BLaER1 (cell line): Measurements from ENCODE around the gene ITSN1.
"Not testable (repeated sequence)": the region's sequence is repeated elsewhere in the genome, so short reads cannot be mapped to it uniquely, and the experiment has no call there.

Source experiments
- H3K27ac ChIP-seq: shearing (Covaris generic); formaldehyde crosslinking; 2 replicates; pipeline ENCODE4 v1.8.1; 2022
- H3K27me3 ChIP-seq: shearing (Covaris generic); formaldehyde crosslinking; 2 replicates; pipeline ENCODE4 v1.8.1; 2022
- H3K36me3 ChIP-seq: shearing (Covaris generic); formaldehyde crosslinking; 2 replicates; pipeline ENCODE4 v1.8.1; 2022
- H3K4me1 ChIP-seq: shearing (Covaris generic); formaldehyde crosslinking; 2 replicates; pipeline ENCODE4 v1.8.1; 2022
- H3K4me2 ChIP-seq: shearing (Covaris generic); formaldehyde crosslinking; 2 replicates; pipeline ENCODE4 v1.8.1; 2022
- H3K4me3 ChIP-seq: shearing (Covaris generic); formaldehyde crosslinking; 2 replicates; pipeline ENCODE4 v1.8.1; 2022
- H3K9ac ChIP-seq: shearing (Covaris generic); formaldehyde crosslinking; 2 replicates; pipeline ENCODE4 v1.8.1; 2022
- H3K9me3 ChIP-seq: shearing (Covaris generic); formaldehyde crosslinking; 2 replicates; pipeline ENCODE4 v1.8.1; 2022
- H4K20me1 ChIP-seq: shearing (Covaris generic); formaldehyde crosslinking; 2 replicates; pipeline ENCODE4 v1.8.1; 2022
- Cebpa-rat ChIP-seq: shearing (Covaris generic); IDR thresholded peaks from 2 replicates; pipeline ENCODE4 v1.8.1; 2022

ITSN1 gene

DNA sequence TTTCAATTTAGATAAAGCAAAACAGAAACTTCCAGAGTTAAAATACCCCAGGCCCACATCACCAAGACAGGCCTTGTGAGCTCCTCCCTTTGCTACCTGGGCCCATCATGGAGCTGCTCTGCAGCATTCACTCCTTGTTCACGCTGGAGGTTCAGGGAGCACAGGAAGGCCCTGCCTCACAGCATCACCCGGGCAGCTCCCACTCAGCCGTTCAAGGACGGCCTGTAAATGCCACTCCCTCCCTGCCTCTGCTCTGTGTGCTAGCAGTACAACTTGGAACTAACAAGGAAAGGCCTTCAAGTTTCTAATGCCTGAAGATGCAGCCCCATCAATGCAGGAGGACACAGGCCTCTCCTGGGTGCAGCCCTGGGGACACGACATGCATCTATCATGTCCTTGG, 261.7 kb downstream of the ITSN1 start:
- Histone ChIP-seq H3K4me1 (0 out of 2 replicates have a peak, but pooled peaks cover 6% of the 10 kb centered on the region), H4K20me1 (peaks cover 10% of the 10 kb centered on the region; the same call in 1 of the 2 replicates), H3K4me2 (no peak overlapping the region), H3K27ac (no peak overlapping the region), H3K27me3 (no peaks in the 10 kb centered on the region), H3K4me3 (no peak overlapping the region), H3K9me3 (no peaks in the 10 kb centered on the region), H3K9ac (no peak overlapping the region), H3K36me3 (peaks cover 91% of the 10 kb centered on the region)
- no peak for TF ChIP-seq Cebpa-rat

GRCh38 chr21:33908760-33909159, 266.5 kb downstream of the ITSN1 start:
- Histone ChIP-seq H3K27me3 (no peaks in the 10 kb centered on the region), H3K4me3 (no peak overlapping the region), H4K20me1 (peaks cover 27% of the 10 kb centered on the region), H3K9ac (no peak overlapping the region), H3K4me1 (peaks cover 3% of the 10 kb centered on the region), H3K9me3 (no peaks in the 10 kb centered on the region), H3K36me3 (peaks cover 100% of the 10 kb centered on the region), H3K27ac (no peak overlapping the region), H3K4me2 (no peak overlapping the region)
- no peak for TF ChIP-seq Cebpa-rat

GRCh38 chr21:33909756-33910155, 267.5 kb downstream of the ITSN1 start:
- H3K4me2 ChIP-seq = no peak overlapping the region
- H3K4me3 ChIP-seq = no peak overlapping the region
- peaks cover 27% of the 10 kb centered on the region for H4K20me1 ChIP-seq
- H3K36me3 ChIP-seq = peaks cover 92% of the 10 kb centered on the region
- TF ChIP-seq Cebpa-rat = no peak
- peaks cover 13% of the 10 kb centered on the region for H3K4me1 ChIP-seq
- no peak overlapping the region for H3K27ac ChIP-seq
- no peaks in the 10 kb centered on the region for H3K27me3 ChIP-seq
- H3K9me3 ChIP-seq = no peaks in the 10 kb centered on the region
- H3K9ac ChIP-seq = no peak overlapping the region

DNA sequence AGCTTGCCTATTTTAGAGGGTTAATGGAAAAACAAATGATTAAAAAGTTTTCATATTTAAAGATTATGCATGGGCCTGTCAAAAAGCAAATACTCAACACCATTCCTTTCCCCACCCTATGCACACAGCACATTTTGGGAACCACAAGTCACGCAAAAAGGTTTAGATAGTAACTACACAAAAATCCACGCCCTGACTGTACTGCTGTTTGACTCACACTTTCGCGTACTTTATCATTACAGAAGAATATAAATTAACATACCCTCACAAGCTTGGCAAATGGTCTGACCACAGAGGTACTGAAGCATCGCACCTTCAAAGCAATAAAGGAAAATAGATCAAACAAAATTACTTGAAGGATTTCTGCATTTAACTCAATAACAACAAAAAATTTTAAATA, 271.9 kb downstream of the ITSN1 start:
- H3K9me3 ChIP-seq = no peaks in the 10 kb centered on the region
- peaks cover 15% of the 10 kb centered on the region for H4K20me1 ChIP-seq
- peak overlapping the region; percentile 83; the same call in 1 of the 2 replicates for H3K4me3 ChIP-seq
- H3K4me2 ChIP-seq = peak overlapping the region; percentile 84
- TF ChIP-seq Cebpa-rat = no peak
- peaks cover 21% of the 10 kb centered on the region for H3K4me1 ChIP-seq
- H3K36me3 ChIP-seq = peaks cover 48% of the 10 kb centered on the region
- no peaks in the 10 kb centered on the region for H3K27me3 ChIP-seq
- H3K27ac ChIP-seq = no peak overlapping the region
- peak overlapping the region; percentile 88; the same call in 1 of the 2 replicates for H3K9ac ChIP-seq

- H3K4me1 ChIP-seq = peaks cover 21% of the 10 kb centered on the region
- peaks cover 34% of the 10 kb centered on the region for H3K36me3 ChIP-seq
- peaks cover 3% of the 10 kb centered on the region; the same call in 1 of the 2 replicates for H4K20me1 ChIP-seq
- H3K4me2 ChIP-seq = peak within 1 kb of the TSS; percentile 84
- H3K9ac ChIP-seq = peak within 1 kb of the TSS; percentile 88
- peak within 1 kb of the TSS; percentile 83 for H3K4me3 ChIP-seq
- no peaks in the 10 kb centered on the region for H3K9me3 ChIP-seq
- H3K27ac ChIP-seq = peak within 1 kb of the TSS; percentile 84
- no peak for TF ChIP-seq Cebpa-rat
- no peaks in the 10 kb centered on the region for H3K27me3 ChIP-seq
These were observed 273.3 kb downstream of the ITSN1 start, which contains the start of gene ATP5PO for GRCh38 chr21:33915368-33916199. Gene ATP5PO, minus strand, starts transcription at chr21:33915804. Its CDS starts 41 bp downstream, at chr21:33915763.

- Histone ChIP-seq H3K4me3 (peak overlapping the region; percentile 83), H3K27me3 (no peaks in the 10 kb centered on the region), H3K4me2 (peak overlapping the region; percentile 68), H3K9ac (0 out of 2 replicates have a peak overlapping the region, but pooled peaks have one; percentile 88), H3K27ac (no peak overlapping the region), H3K4me1 (peaks cover 21% of the 10 kb centered on the region), H3K36me3 (peaks cover 28% of the 10 kb centered on the region), H4K20me1 (no peaks in the 10 kb centered on the region), H3K9me3 (no peaks in the 10 kb centered on the region)
- no peak for TF ChIP-seq Cebpa-rat
These were observed 273.9 kb downstream of the ITSN1 start for GRCh38 chr21:33916200-33916567.

DNA sequence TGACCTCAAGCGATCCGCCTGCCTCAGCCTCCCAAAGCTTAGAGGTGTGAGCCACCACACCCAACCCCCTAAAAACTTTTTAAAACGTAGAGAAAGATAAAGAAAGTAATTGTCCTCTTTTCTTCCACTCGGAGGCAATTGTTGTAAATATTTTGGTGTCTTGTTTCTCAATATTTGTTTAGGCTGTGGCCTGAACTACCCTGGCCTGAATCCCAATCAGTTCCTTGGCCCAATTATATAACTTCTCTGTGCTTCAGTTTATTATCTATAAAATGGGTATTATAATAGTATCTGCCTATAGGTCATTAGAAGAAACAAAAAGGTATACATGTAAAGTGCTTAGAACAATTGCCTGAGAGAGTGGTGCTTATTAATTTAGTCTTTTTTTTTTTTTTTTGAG, 275.1 kb downstream of the ITSN1 start:
- Histone ChIP-seq H3K9ac (no peak overlapping the region), H3K4me2 (no peak overlapping the region), H3K4me3 (no peak overlapping the region), H3K27ac (no peak overlapping the region), H3K9me3 (no peaks in the 10 kb centered on the region), H4K20me1 (no peaks in the 10 kb centered on the region), H3K4me1 (peaks cover 21% of the 10 kb centered on the region), H3K27me3 (no peaks in the 10 kb centered on the region), H3K36me3 (peaks cover 16% of the 10 kb centered on the region)
- no peak for TF ChIP-seq Cebpa-rat

GRCh38 chr21:33924079-33924765, 281.9 kb downstream of the ITSN1 start:
- Histone ChIP-seq H3K4me3 (no peak overlapping the region), H3K27ac (no peak overlapping the region), H3K4me1 (peaks cover 10% of the 10 kb centered on the region; the same call in 1 of the 2 replicates), H3K9me3 (no peaks in the 10 kb centered on the region), H3K27me3 (no peaks in the 10 kb centered on the region), H3K36me3 (no peaks in the 10 kb centered on the region), H3K4me2 (peak overlapping the region; percentile 31), H3K9ac (no peak overlapping the region), H4K20me1 (no peaks in the 10 kb centered on the region)
- no peak for TF ChIP-seq Cebpa-rat

DNA sequence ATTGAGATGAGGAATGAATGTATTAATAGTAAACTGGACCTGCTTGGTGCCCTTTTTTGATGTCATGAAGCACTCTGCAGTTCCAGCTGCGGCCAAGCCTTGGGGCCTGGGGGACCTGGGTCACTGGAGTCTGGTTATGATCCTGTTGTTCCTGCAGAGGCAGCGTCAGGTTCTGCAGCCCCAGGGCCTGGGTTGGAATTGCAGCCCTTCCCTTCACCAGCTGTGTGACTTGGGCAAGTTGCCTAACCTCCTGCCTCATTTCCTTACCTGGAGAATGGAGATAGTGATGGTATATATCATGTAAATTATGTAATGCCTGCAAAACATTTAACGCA, 282.4 kb downstream of the ITSN1 start:
- no peak for TF ChIP-seq Cebpa-rat
- H3K36me3 ChIP-seq = no peaks in the 10 kb centered on the region
- no peaks in the 10 kb centered on the region for H3K27me3 ChIP-seq
- H3K4me2 ChIP-seq = peak overlapping the region; percentile 3; the same call in 1 of the 2 replicates
- H3K4me1 ChIP-seq = peaks cover 10% of the 10 kb centered on the region; the same call in 1 of the 2 replicates
- H3K9me3 ChIP-seq = no peaks in the 10 kb centered on the region
- H3K27ac ChIP-seq = no peak overlapping the region
- no peak overlapping the region for H3K4me3 ChIP-seq
- H3K9ac ChIP-seq = no peak overlapping the region
- no peaks in the 10 kb centered on the region for H4K20me1 ChIP-seq

GRCh38 chr21:33926248-33926647, 283.9 kb downstream of the ITSN1 start:
- not testable (repeated sequence) for H3K27ac ChIP-seq, H3K36me3 ChIP-seq, H3K9me3 ChIP-seq, H3K4me3 ChIP-seq, H3K4me2 ChIP-seq, H3K27me3 ChIP-seq, H4K20me1 ChIP-seq, H3K9ac ChIP-seq, H3K4me1 ChIP-seq

- H3K4me2 ChIP-seq = peak overlapping the region; percentile 85
- H3K27ac ChIP-seq = peak overlapping the region; percentile 68
- H3K4me3 ChIP-seq = peak overlapping the region; percentile 62
These were observed 288.9 kb downstream of the ITSN1 start for GRCh38 chr21:33931052-33931798.

More at GRCh38 chr21:33931052-33931798, 288.9 kb downstream of the ITSN1 start:
- H3K27me3 ChIP-seq, H3K36me3 ChIP-seq, H3K9me3 ChIP-seq, H4K20me1 ChIP-seq: not testable (repeated sequence)
- Histone ChIP-seq H3K9ac (0 out of 2 replicates have a peak overlapping the region, but pooled peaks have one; percentile 63), H3K4me1 (peaks cover 26% of the 10 kb centered on the region)
